ENCODE measurements around the gene KCNH2.

KCNH2 gene

DNA sequence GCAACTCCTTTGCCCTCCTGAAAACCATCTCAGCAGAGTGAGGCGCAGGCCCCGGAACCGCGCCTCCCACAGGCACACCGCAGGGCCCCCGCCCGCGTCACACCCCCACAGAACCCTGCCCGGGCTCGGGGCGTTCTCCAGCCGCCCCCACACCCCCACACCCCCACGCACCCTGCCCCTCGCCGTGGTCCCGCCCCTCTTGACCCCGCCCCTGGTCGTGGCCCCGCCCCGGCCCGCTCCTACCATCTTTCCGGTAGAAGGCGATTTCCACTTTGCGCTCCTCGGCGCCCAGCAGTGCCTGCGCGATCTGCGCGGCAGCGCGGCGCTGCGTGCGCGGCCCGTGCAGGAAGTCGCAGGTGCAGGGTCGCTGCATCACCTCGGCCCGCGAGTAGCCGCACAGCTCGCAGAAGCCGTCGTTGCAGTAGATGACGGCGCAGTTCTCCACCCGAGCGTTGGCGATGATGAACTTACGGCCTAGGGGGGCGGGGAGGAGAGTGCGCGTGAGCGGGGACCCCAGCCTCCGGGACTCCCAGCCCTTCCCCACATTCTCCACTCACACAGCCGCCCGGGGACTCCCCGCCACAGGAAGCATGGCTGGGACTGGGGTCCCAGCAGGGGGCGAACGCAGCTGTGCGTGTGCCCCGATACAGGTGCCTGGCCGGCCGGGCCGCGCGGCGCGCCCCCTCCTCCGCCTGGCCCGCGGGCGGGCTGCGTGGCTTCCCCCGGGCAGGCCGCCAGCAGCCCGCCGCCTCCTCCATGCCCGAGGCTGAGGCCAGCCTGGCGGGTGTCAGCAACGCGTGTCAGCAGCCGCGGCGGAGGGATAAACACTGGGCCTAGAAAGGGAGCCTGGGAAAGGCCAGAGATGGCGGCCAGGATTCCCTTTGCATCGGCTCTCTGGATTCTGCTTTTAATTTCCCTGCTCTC is 3.4 kb downstream of the KCNH2 start:
- peak; percentile 66 for DNase-seq (ENCODE audit: low read depth)

DNA sequence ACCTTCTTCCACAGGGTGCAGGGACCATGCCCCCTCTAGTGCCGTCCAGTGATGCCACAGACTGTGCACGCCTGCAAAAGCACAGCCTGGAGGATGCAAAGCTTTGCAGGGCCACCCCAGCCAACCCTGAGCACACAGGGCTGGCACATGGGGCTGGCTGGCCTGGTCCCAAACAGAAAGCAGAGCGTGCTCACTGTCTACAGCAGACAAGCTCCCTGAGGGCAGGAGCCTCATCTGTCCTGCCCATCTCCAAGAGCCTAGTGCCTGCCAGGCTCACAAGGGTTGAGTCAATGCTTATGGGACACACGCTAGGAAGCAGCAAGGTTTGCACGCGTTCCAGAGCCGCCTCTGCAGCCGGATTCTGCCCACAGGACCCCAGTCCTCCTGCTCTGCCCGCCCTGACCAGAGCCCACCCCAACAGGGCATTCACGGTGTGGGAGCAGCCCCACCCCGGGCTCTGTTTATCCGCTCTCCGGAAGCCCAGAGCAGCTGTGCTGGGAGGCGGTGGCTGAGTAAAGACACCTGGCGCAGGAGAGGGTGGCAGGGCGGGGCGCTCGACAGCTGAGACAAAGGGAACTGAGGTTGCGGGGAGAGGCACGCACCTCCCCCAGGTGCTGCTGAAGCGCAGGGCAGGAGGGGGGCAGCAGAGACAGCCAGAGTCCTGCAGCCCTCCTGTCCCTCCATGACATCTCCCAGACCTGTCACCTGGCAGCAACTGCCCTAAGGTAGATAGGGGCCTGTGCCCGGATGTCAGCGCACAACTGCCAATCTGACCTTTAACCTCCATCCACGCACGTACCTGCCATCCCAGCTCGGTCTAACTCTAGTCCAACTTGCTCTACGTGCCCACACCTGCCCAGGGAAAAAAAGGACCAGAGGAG is 4.3 kb downstream of the KCNH2 start:
- DNase-seq (ENCODE audit: low read depth), result no peak

DNA sequence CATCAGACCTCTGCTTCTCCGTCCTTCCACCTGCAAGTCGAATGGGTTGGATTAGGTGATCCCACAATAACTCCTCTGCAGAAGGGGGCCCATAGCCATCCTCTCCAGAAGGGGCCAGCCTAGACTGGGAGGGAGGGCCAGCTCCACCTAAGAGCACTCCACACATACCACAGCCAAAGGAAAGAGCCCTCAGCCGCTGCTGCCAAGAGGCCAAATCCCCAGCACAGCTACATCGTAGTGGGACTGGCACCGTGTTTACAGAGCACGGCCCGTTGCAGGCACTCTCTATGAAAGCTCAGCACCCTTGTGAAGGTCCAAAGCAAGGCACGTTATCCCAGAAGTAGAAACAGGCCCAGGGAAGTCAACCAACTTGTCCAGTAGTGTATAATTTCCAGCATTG is 5.4 kb downstream of the KCNH2 start:
- DNase-seq (ENCODE audit: low read depth), result no peak

DNA sequence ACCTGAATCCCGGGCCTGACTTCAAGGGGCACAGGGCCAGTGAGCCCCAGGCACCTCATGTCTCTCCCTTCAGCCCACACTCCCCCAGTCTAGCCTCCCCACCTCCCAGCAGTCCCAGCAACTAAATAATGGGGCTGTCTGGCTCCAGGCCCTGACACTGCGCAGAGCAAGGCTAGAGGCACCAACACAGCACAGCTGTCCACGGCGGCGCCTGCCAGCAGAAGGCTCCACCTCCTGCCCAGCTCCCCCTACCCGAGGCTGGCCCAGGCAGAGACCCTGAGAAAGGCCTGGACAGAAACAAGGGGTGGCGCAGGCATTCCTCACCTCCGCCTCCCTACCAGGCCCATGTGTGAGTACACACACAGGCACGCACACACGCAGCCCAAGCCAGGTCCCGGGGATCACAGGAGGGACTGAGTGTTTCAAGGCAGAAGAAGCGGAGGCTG is 6.1 kb downstream of the KCNH2 start:
- no peak for DNase-seq (ENCODE audit: low read depth)

DNA sequence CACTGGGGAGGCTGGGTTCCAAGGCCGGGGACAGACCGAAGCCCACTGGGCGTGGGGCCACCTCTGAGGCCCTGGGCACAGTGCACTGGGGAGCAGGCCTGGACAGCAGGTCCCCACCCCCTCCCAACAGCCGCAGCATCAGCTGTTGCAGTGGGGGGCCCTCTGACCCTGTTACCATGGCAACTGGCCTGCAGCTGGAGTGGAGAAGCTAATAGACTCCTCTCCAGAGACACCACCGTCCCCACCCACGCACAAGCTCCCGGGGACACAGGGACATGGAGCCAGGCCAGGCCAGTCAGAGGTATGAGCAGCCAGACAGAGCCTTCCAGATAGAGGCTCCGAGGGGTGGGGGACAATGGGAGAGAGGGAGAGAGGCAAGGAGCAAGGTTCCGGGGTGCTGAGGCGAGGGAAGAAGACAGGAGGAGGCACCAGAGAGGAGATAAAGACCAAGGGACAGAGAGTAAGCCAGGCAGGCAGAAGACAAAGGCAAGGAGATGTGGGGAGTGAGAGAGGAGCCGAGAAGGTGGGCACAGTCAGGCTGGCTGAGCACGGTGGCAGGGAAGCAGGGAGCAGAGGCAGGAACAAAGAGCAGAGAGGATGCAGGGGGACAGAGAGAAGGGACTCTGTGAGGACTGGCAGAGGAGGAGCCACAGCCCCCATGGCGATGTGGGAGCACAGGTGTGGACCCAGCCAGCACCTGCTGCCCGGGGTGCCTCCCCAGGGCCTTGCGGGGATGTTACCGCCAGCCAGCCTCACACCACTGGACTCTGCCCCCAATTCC is 6.7 kb downstream of the KCNH2 start:
- no peak for DNase-seq (ENCODE audit: low read depth)

DNA sequence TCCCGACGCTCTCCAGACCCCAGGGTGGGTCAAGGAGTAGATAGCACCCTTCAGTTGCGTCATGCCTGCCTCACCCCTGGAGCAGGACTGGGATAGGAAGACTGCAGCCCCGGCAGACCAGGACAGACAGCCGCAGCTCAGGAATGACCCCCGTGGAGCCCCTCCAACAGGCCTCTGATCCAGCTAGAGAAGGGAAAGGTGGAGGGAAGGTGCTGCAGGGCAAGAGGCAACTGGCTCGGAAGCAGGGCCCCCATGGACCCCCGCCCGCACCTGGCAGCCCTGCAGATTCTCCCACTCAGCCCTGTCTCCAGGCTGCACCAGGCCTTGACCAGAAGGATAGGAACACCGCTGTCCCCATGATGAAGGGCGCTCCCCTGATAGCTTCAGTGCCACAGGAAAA is 7.7 kb downstream of the KCNH2 start:
- no peak for DNase-seq (ENCODE audit: low read depth)

DNA sequence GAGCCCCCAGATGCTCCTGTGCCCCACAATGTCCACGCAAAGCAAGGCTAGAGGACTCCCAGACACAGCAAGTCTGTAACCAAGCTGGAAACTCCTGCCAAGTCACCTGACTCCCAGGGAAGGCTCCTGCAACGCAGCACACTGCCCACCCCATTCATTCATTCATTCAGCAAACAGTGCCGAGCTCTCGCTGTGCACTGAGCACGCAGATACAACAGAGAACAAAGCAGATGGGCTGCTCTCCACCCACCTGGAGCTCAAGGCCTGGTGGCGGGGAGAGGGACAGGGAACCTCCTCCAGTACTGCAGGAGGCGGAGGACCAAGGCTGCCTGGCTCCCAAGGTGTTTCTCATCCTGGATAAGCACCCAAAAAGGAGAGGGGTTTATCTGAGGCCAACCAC is 8.6 kb downstream of the KCNH2 start:
- DNase-seq (ENCODE audit: low read depth), result no peak

DNA sequence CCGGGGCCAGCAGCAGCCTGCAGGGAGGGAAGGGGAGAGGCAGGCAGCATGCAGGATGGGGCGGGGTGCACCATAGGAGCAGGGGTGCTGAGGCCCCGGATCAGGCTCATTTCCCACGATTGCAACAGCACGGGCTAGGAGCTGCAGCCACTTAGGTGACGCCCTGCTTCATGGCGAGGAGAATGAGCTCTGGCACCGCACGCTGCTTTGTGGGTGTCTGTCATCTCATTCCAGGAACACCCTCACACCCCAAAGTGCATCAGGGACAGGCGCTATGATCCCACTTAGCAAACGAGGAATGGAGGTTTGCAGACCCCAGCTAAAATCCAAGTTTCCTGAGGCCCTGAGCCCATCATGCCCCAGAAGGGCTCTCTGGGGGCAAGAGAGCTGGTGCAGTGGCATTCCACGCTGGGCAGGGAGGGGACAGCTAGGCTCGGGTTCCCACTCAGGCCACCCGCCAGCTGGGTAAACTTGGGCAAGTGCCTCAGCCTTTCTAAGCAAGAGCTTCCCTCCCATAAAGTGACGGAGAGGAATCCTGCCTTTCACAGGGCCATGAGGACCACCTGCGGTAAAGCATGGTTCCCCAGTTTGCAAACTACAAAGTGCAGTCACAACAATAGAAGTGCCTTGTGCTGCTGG is 9.3 kb downstream of the KCNH2 start:
- DNase-seq (ENCODE audit: low read depth), result no peak

DNA sequence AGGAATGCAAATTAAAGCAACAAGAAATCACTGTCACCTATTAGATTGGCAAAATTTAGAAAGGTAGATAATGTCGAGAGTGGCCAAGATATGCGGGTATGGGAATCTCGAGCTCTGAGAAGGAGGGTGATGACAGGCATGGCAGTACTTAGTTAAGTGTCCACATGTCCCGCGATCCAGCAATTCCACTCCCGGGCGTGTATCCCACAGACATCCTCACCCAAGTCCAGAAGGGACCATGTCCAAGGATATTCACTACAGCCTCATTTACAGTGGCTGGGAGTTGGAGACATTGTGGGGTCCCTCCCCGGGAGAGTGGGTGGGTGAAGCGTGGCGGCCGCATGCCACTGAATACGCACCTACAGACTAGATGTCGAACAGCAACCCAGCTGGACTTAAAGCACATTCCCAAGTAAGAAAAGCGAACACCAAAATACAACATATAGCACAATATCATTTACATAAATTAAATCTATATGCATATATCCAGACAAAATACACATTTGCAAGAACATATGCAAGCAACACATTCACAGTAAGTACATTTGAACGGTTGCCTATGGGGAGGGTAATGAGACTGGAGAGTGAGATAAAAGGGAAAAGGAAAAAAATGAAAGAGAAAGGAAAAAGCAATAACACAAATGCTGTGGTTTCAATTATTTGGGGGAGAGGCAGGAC is 9.9 kb downstream of the KCNH2 start:
- DNase-seq (ENCODE audit: low read depth), result no peak

DNA sequence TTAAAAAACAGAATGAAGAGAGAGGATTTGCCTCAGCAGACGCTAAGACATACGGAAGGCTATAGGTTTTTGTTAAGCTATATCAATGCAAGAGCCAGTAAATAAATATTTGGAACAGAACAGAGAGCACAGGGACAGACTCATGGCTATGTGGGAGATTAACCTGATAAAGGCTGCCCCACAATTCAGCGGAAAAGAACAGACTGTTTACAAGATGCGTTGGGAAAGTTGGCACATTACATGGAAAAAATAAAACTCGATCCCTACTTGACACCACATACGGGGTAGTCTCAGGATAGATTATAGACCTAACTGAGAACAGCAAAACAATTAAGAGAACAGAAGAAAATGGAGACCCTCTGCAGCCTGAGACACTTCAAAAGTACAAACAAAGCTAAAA is 10.8 kb downstream of the KCNH2 start:
- no peak for DNase-seq (ENCODE audit: low read depth)

DNA sequence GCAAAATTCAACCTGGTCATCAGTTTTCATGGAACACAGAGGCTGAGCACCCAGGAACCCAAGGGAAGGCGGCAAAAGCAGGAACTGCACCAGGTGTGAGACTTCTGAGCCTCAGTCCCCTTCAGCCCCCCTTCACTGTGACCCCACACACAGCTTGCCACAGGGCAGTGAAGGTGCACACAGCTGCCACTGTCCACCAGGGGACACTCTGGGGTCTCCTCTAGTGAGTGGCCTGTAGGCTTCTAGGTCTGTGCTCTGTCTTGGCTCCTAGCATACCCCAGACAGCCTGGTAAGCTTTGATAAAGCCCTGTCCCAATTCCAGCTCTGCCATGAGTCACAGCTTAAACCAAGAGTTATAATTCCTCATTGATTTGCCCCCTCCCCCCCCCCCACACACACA is 12.1 kb downstream of the KCNH2 start:
- no peak for DNase-seq (ENCODE audit: low read depth)

DNA sequence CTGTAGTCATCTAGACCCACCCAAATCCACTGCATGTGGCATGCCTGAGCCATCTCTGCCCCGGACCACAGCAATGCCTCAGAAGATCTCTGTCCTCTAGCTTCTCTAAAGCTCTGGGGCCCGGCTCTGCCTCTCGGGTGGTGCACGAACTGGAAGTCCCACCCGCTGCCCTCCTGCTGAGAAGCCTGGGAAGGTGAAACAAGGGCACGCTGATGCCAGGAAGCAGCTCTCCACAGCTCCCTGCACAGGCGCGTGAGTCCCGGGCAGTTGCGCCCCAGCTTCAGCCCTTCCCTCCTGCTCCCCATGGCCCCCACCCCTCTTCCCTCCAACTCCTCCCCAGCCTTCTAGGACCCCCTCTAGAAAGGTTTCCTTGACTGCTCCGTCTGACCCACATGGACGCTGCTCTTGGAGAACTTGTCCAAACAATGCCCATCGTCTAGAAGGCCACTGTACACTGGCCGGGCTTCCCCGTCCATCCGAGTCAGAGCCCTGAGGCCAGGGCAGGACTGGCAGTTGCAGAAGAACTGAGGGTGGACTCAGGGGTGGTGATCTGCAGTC is 12.8 kb downstream of the KCNH2 start:
- no peak for DNase-seq (ENCODE audit: low read depth)

DNA sequence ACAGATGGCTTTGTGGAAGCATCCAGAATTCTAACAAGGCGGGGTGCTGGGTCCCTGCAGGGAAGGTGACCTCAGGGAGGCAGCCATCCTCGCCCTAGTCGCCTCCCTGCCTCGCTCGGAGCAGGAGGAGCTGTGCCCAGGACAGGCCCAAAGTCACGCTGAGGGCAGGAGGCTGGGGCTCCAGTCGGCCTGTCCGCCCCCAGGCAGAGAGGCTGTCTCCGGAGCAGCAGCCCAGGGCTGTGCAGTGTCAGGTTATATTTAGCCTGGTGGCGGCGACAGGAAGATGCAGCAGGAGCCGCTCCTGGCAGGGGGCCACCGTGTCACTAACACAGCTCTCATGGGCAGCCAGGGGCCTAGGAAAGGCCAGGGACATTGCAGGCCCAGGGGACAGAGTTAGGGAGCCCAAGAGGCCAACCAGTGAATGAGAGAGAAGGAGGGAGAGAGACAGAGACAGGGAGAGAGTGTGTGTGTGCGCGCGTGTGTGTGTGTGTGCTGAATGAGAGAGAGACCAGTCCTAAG is 13.5 kb downstream of the KCNH2 start:
- no peak for DNase-seq (ENCODE audit: low read depth)

DNA sequence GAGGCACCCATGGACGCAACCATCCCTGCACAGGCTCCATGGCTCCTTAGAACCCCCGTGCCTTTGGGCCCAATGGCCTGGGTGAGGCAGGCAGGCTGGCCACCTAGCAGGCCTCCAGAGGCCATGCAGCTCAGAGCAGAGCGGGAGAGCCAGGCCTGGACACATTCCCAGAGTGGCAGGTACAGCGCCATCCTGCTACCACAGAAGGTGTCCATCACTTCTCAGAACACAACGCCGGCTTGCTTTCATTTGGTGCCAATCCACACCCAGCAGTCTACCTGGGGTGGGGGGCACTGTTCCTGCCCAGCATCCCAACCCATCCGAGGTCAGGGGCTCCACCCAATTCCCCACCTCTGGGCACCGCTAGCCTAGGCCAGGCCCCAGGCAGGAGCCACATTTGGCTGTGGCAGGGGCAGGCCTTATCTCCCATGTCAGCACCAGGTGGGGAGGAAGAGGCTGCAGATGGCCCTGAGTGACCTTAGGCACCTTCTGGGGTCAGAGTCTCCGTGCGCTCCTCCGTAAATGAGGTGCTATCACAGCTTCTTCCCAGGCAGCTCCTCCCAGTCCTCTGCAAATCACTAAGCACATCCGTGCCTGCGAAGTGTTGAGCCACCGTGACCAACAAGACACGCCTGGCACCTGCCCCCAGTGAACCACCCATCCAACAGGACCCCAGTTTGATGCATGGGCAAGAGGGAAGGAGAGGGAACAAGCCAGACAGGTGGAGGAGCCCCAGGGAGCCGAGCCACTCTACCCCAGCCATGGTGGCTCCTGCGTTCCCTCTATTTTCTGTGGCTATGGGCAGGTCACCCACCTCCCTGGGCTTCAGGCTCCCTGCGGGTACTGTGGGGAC is 14.2 kb downstream of the KCNH2 start:
- no peak for DNase-seq (ENCODE audit: low read depth)

DNA sequence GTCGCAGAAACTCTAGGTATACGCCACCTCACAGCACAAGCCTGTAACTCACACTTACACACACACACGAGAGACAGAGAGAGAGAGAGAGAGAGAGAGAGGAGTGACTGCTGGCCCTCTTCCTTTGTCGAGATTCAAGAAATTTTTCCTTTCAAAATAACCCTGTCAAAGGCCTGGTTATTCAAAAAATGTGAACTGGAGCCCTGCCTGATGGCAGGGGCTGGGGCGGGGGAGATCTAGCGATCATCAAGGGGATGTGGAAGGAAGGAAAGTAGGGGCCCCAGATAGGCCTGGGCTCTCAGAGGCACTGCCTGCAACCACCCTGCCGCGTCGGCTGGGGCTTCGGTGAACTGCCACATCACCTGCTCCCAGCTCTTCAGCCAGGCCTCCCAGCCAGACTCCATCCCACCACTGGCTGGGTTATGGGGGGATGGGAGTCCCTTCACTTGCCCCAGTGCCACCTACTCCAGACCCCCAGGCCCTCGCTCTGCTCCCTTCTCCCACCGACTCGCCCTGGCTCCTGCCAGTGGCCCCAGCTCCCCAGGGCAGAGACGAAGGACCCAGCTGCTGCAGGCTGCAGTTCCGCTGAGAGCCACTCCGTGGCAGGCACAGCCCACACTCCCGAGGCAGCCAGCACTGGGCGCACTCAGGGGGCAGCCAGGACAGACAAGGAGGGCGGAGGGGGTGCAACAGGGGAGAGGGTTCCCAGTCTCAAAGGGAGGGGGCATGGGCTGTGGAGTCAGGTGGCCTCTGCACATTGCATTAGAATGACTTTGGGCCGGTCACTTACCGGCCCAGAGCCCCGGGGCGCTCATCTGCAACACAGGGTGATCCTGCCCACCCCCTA is 15.3 kb downstream of the KCNH2 start:
- DNase-seq (ENCODE audit: low read depth), result no peak

DNA sequence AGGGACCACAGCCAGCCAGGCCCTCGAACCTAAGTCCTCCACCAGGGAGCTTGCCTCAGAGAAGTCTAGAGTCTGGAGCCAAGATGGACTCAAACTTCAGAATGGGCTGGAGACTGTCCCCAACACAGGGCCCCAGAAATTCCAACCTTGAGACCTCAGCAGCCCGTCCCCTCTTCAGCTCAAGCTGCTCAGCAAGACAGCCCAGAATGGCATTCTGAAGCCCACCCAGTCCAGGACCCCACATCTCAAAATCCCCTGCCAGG is 15.9 kb downstream of the KCNH2 start:
- no peak for DNase-seq (ENCODE audit: low read depth)

DNA sequence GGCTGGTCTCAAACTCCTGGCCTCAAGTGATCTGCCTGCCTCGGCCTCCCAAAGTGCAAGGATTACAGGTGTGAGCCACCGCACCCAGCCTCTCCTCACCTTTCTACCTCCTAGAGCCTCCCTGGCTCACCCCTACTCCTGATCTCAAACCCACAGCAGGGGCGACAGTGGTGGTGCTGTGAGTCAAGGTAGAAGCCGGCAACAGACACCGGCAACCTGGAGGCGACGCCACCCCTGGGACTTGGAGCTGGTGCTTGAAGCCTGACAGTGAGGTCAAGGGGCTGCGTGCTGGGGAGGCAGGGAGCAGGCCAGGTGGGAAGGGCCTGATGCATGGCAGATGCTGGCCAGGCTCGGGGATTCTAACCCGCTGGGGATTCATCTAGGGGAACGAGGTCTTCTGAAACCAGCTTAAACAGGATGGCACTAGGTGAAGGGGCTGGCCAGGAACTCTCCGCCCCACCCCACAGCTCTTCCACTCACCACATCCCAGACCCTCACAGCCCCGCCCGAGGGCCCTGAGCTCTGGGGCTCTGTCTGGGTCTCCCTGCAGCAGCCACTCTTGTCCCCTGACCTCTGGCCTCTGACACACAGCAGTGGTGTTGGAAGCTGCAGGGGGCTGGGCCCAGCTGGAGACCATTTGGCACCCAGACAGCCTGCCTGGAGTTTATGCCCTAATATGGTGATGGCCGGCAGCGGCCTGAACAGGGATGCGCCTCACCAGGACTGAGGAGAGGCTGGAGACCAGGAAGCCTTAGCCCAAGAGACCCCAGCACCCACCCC is 16.4 kb downstream of the KCNH2 start:
- no peak for DNase-seq (ENCODE audit: low read depth)
